Panc1 (cell line): ENCODE data around the gene TANC1. TPM values are rescaled to one million over a fixed set of nuclear protein-coding genes. Genes with fewer than 3 reads are reported as not detected.

Experiments used
- ATAC-seq: fragments of 200-7000 bp; cut with Tn5 transposase; 2 replicates; pipeline ENCODE4 v1.9.1; 2020; ENCODE audit warnings: mild to moderate bottlenecking, moderate library complexity
- BruUV-seq: library from RNA; stranded (reverse); fragments of 400-500 nt; replicated peaks from 2 replicates; lab custom pipeline; 2021; lab: Mats Ljungman, UMichigan
- CTCF ChIA-PET: fragments of 300-600 bp; sonication (Branson Sonifier 250); formaldehyde crosslinking; loops from one replicate; lab custom pipeline; 2022; ENCODE audit warnings: antibody characterized with exemption; lab: Charles Lee
- POLR2A ChIA-PET: fragments of 300-600 bp; sonication (Branson Sonifier 250); formaldehyde crosslinking; loops from one replicate; lab custom pipeline; 2022; ENCODE audit warnings: antibody characterized with exemption; lab: Charles Lee
- DNase-seq: peaks from one replicate; pipeline ENCODE4 v3.0.0-alpha.2; 2010; ENCODE audit warnings: low read depth, low spot score
- H3K27ac ChIP-seq: 2 replicates; pipeline ENCODE4 v1.5.1; 2011; ENCODE audit warnings: mild to moderate bottlenecking, low read length, inconsistent platforms
- H3K27me3 ChIP-seq: fragments of 200-500 bp; sonication (Bioruptor generic); 2 replicates; pipeline ENCODE4 v1.6.0; 2014; ENCODE audit warnings: low read length, inconsistent platforms; ENCODE audit not compliant: control insufficient read depth, insufficient read depth
- H3K36me3 ChIP-seq: fragments of 200-500 bp; sonication (Bioruptor generic); 2 replicates; pipeline ENCODE4 v1.5.1; 2014; ENCODE audit warnings: inconsistent platforms, mild to moderate bottlenecking, low read length, moderate library complexity; ENCODE audit not compliant: control insufficient read depth, insufficient read depth
- H3K4me1 ChIP-seq: 2 replicates; pipeline ENCODE4 v1.5.1; 2011; ENCODE audit warnings: inconsistent platforms, mild to moderate bottlenecking, low read length, moderate library complexity; ENCODE audit not compliant: control insufficient read depth, insufficient read depth
- H3K4me3 ChIP-seq, 2 experiments: 2 replicates each; pipeline ENCODE4 v1.5.1; 2011 to 2012; ENCODE audit warnings: low read depth in 2 of 2, low read length in 2 of 2, mild to moderate bottlenecking in 2 of 2, inconsistent platforms in 1 of 2, moderate library complexity in 1 of 2
- H3K9me3 ChIP-seq: fragments of 200-500 bp; sonication (Bioruptor generic); 2 replicates; pipeline ENCODE4 v1.5.1; 2014; ENCODE audit warnings: low read depth, mild to moderate bottlenecking, inconsistent platforms, low read length, moderate library complexity; ENCODE audit not compliant: control insufficient read depth, insufficient read depth
- CTCF ChIP-seq: fragments of 450-650 bp; IDR thresholded peaks from 2 replicates; pipeline ENCODE4 v1.5.1; 2017; ENCODE audit warnings: mild to moderate bottlenecking
- POLR2AphosphoS5 ChIP-seq: IDR thresholded peaks from 2 replicates; pipeline ENCODE4 v1.6.1; 2012; ENCODE audit warnings: mild to moderate bottlenecking, low read depth, low read length, moderate library complexity
- REST ChIP-seq, 2 experiments: IDR thresholded peaks; 2 replicates each; pipeline ENCODE4 v1.6.1; 2011 to 2012; ENCODE audit warnings: low read depth in 2 of 2, control low read depth in 1 of 2, low read length in 1 of 2, mild to moderate bottlenecking in 1 of 2, moderate library complexity in 1 of 2; ENCODE audit not compliant: insufficient read depth in 1 of 2
- SIN3A ChIP-seq: IDR thresholded peaks from 2 replicates; pipeline ENCODE4 v1.6.1; 2012; ENCODE audit warnings: low read depth, mild to moderate bottlenecking, low read length, moderate library complexity, borderline replicate concordance; ENCODE audit not compliant: insufficient read depth
- TCF7L2 ChIP-seq: IDR thresholded peaks from 2 replicates; pipeline ENCODE4 v1.6.1; 2011; ENCODE audit warnings: mild to moderate bottlenecking, low read depth, low read length, inconsistent platforms
- in situ Hi-C: cut with HindIII; loops from 2 replicates; pipeline ENCODE4 v1.10.0; 2016; ENCODE audit warnings: low sequenced_read_pairs, low pct_unique_long_range_greater_than_20kb
- intact Hi-C: fragments of 100-400 bp; cut with micrococcal nuclease; formaldehyde crosslinking; loops from one replicate; pipeline ENCODE4 v1.10.0; 2022; ENCODE audit not compliant: unreplicated experiment
- total RNA-seq: library from RNA; stranded (reverse); gene quantifications from one replicate; pipeline ENCODE4 v1.2.1, GENCODE V29; 2021; ENCODE audit not compliant: unreplicated experiment

TANC1 gene
- total RNA-seq, 1 experiment from 2014 or later, result 44.3 TPM

GRCh38 chr2:159028776-159029175 is 60.3 kb downstream of the TANC1 start:
- intact Hi-C loops, result no loop called here
- ChIA-PET POLR2A (no interaction called here), CTCF (no interaction called here)
- no TSS peak for BruUV-seq
- Histone ChIP-seq H3K4me1 (peaks cover 25% of the 10 kb centered on the region), H3K27ac (no peak overlapping the region), H3K4me3 (no peak overlapping the region), H3K36me3 (no peaks in the 10 kb centered on the region), H3K9me3 (no peaks in the 10 kb centered on the region), H3K27me3 (no peaks in the 10 kb centered on the region)
- in situ Hi-C loops, result no loop called here
- no peak for TF ChIP-seq TCF7L2
- ATAC-seq, result no peak
- no peak for DNase-seq

- peaks cover 25% of the 10 kb centered on the region for H3K4me1 ChIP-seq
- H3K9me3 ChIP-seq, result no peaks in the 10 kb centered on the region
- TF ChIP-seq CTCF (no peak), SIN3A (no peak), TCF7L2 (no peak), REST (IDR thresholded peaks at IDR 0.05; ENCODE audit: insufficient read depth in 1 of 2, low read depth in 2 of 2, low read length in 1 of 2) (no peak), POLR2AphosphoS5 (no peak)
- H3K27me3 ChIP-seq, result no peaks in the 10 kb centered on the region
- H3K36me3 ChIP-seq, result no peaks in the 10 kb centered on the region
- DNase-seq (no peak), ATAC-seq (no peak)
- no peak overlapping the region for H3K4me3 ChIP-seq
- in situ Hi-C loops (no loop called here), intact Hi-C loops (loop anchor here (10.0 kb wide), 1 partner anchor 85 kb away; no protein-coding TSS in a partner anchor)
- ChIA-PET POLR2A (interaction anchor here (0.7 kb wide), 1 partner anchor 41 kb away, joined by 7 read pairs; no protein-coding TSS in a partner anchor), CTCF (no interaction called here)
- no TSS peak for BruUV-seq
- H3K27ac ChIP-seq, result peak overlapping the region; percentile 32; the same call in 1 of the 2 replicates
Observed at GRCh38 chr2:159029936-159030335, 61.5 kb downstream of the TANC1 start.

- TF ChIP-seq POLR2AphosphoS5 (no peak), TCF7L2 (no peak), SIN3A (no peak), CTCF (no peak), REST (IDR thresholded peaks at IDR 0.05; ENCODE audit: insufficient read depth in 1 of 2, low read depth in 2 of 2, low read length in 1 of 2) (no peak)
- BruUV-seq, result no TSS peak
- no peaks in the 10 kb centered on the region for H3K27me3 ChIP-seq
- in situ Hi-C loops, result no loop called here
- ChIA-PET CTCF (no interaction called here), POLR2A (no interaction called here)
- no peak overlapping the region for H3K4me3 ChIP-seq
- DNase-seq (no peak), ATAC-seq (peak; percentile 88)
- H3K4me1 ChIP-seq, result peaks cover 31% of the 10 kb centered on the region
- no peaks in the 10 kb centered on the region for H3K36me3 ChIP-seq
- intact Hi-C loops, result loop anchor here (10.0 kb wide), 1 partner anchor 84 kb away; no protein-coding TSS in a partner anchor
- no peaks in the 10 kb centered on the region for H3K9me3 ChIP-seq
- H3K27ac ChIP-seq, result peak overlapping the region; percentile 32
Observed at GRCh38 chr2:159030674-159031380, 62.4 kb downstream of the TANC1 start.
